ENCODE results near the gene VSTM2L.

VSTM2L gene

GRCh38 chr20:37990571-37991151 is 87.7 kb downstream of the VSTM2L start:
- peak; percentile 69 for ATAC-seq (ENCODE audit: low read depth)
- peaks cover 62% of the 10 kb centered on the region for H3K4me1 ChIP-seq (ENCODE audit: insufficient read depth, poor library complexity, severe bottlenecking)
- peaks cover 74% of the 10 kb centered on the region for H3K36me3 ChIP-seq (ENCODE audit: low read depth)
- no peaks in the 10 kb centered on the region for H3K27me3 ChIP-seq (ENCODE audit: insufficient read depth, poor library complexity, severe bottlenecking)
- H3K9me3 ChIP-seq (ENCODE audit: severe bottlenecking): no peaks in the 10 kb centered on the region
- no peak overlapping the region for H3K4me3 ChIP-seq (ENCODE audit: severe bottlenecking)
- H3K27ac ChIP-seq (ENCODE audit: poor library complexity, severe bottlenecking): peak overlapping the region; percentile 85
- peak; percentile 92 for DNase-seq (ENCODE audit: low spot score)
- TF ChIP-seq, protein P1, sequence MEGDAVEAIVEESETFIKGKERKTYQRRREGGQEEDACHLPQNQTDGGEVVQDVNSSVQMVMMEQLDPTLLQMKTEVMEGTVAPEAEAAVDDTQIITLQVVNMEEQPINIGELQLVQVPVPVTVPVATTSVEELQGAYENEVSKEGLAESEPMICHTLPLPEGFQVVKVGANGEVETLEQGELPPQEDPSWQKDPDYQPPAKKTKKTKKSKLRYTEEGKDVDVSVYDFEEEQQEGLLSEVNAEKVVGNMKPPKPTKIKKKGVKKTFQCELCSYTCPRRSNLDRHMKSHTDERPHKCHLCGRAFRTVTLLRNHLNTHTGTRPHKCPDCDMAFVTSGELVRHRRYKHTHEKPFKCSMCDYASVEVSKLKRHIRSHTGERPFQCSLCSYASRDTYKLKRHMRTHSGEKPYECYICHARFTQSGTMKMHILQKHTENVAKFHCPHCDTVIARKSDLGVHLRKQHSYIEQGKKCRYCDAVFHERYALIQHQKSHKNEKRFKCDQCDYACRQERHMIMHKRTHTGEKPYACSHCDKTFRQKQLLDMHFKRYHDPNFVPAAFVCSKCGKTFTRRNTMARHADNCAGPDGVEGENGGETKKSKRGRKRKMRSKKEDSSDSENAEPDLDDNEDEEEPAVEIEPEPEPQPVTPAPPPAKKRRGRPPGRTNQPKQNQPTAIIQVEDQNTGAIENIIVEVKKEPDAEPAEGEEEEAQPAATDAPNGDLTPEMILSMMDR (IDR thresholded peaks at IDR 0.05; ENCODE audit: poor library complexity, severe bottlenecking): no peak

- Histone ChIP-seq H3K4me1 (ENCODE audit: insufficient read depth, poor library complexity, severe bottlenecking) (peaks cover 63% of the 10 kb centered on the region), H3K4me3 (ENCODE audit: severe bottlenecking) (no peak overlapping the region), H3K9me3 (ENCODE audit: severe bottlenecking) (no peaks in the 10 kb centered on the region), H3K27me3 (ENCODE audit: insufficient read depth, poor library complexity, severe bottlenecking) (no peaks in the 10 kb centered on the region), H3K27ac (ENCODE audit: poor library complexity, severe bottlenecking) (peak overlapping the region; percentile 85), H3K36me3 (ENCODE audit: low read depth) (peaks cover 74% of the 10 kb centered on the region)
- ATAC-seq (ENCODE audit: low read depth): no peak
- TF ChIP-seq, protein P1 (IDR thresholded peaks at IDR 0.05; ENCODE audit: poor library complexity, severe bottlenecking): no peak
- no peak for DNase-seq (ENCODE audit: low spot score)
Measured at GRCh38 chr20:37991157-37991866, 88.4 kb downstream of the VSTM2L start.

GRCh38 chr20:37991908-37992307 is 89.0 kb downstream of the VSTM2L start:
- Histone ChIP-seq H3K27me3 (ENCODE audit: insufficient read depth, poor library complexity, severe bottlenecking) (no peaks in the 10 kb centered on the region), H3K4me1 (ENCODE audit: insufficient read depth, poor library complexity, severe bottlenecking) (peaks cover 63% of the 10 kb centered on the region), H3K36me3 (ENCODE audit: low read depth) (peaks cover 72% of the 10 kb centered on the region), H3K4me3 (ENCODE audit: severe bottlenecking) (no peak overlapping the region), H3K27ac (ENCODE audit: poor library complexity, severe bottlenecking) (peak overlapping the region; percentile 85), H3K9me3 (ENCODE audit: severe bottlenecking) (no peaks in the 10 kb centered on the region)
- TF ChIP-seq, protein P1 (IDR thresholded peaks at IDR 0.05; ENCODE audit: poor library complexity, severe bottlenecking): no peak
- ATAC-seq (ENCODE audit: low read depth): no peak
- DNase-seq (ENCODE audit: low spot score): no peak

- no peaks in the 10 kb centered on the region for H3K27me3 ChIP-seq (ENCODE audit: insufficient read depth, poor library complexity, severe bottlenecking)
- TF ChIP-seq, protein P1 (IDR thresholded peaks at IDR 0.05; ENCODE audit: poor library complexity, severe bottlenecking): peak; percentile 99
- peak overlapping the region; percentile 85 for H3K27ac ChIP-seq (ENCODE audit: poor library complexity, severe bottlenecking)
- peaks cover 63% of the 10 kb centered on the region for H3K4me1 ChIP-seq (ENCODE audit: insufficient read depth, poor library complexity, severe bottlenecking)
- peak; percentile 65 for ATAC-seq (ENCODE audit: low read depth)
- no peaks in the 10 kb centered on the region for H3K9me3 ChIP-seq (ENCODE audit: severe bottlenecking)
- no peak overlapping the region for H3K4me3 ChIP-seq (ENCODE audit: severe bottlenecking)
- DNase-seq (ENCODE audit: low spot score): peak; percentile 95
- peaks cover 73% of the 10 kb centered on the region for H3K36me3 ChIP-seq (ENCODE audit: low read depth)
Measured at GRCh38 chr20:37992802-37993409, 90.0 kb downstream of the VSTM2L start.
